Colon (tissue), 2 donors: ENCODE data around the gene AGAP1.

Source experiments
- FAIRE-seq: peaks from 2 replicates; lab custom pipeline; 2012; peaks lifted over from hg19 to GRCh38; lab: Jason Lieb, UNC
- donor health status: control.
- donor health status: control.

Gene AGAP1

DNA sequence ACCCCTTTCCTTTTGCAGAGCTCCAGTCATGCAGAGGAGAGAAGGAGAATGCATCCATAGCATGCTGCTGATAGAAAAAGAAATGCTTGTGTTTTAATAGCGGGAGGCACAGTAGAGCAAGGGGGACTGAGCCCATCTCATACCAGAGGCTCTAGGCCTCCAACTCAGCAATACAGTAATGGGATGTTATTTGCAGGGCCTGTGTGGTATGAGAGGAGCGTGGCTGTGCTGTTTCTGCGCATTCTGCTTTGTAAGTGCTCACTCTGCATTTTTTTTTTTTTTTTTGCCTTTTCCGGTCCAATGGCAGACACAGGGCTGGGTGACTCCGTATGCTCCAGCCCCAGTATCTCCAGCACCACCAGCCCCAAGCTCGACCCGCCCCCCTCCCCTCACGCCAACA is 474.3 kb downstream of the AGAP1 start:
- FAIRE-seq, result no peak

DNA sequence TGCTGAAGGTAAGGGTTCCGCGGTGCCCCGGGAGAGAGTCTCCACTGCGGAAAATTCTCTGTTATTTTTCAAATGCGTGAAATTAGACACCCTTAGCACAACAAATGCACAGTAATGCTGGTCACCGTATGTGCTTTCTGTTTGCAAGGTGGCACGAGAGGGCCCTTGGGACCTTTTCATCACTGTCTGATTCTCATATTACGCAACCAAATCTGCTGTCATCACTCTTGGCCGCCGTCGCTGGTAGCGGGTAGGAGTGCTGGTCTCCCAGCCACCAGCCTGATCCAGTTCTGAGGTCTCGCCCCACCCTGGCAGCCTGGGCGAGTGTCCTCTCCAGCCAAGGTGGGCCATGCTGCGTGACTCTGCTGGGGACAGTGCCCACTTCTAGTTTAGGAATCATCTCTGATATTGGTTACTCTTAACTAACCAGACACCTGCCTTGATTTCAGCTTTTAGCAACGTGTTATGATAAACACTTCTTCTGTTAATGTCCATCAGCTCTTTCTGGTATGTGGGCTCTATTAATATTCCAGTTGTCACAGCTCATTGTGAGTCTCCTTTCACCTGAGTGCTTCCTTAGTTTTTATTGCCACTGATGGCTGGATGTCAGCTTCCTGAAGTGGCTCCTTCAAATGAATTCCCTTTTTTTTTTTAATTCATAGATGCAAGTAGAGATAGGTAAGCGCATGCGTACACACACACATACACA is 474.9 kb downstream of the AGAP1 start:
- FAIRE-seq, result no peak

DNA sequence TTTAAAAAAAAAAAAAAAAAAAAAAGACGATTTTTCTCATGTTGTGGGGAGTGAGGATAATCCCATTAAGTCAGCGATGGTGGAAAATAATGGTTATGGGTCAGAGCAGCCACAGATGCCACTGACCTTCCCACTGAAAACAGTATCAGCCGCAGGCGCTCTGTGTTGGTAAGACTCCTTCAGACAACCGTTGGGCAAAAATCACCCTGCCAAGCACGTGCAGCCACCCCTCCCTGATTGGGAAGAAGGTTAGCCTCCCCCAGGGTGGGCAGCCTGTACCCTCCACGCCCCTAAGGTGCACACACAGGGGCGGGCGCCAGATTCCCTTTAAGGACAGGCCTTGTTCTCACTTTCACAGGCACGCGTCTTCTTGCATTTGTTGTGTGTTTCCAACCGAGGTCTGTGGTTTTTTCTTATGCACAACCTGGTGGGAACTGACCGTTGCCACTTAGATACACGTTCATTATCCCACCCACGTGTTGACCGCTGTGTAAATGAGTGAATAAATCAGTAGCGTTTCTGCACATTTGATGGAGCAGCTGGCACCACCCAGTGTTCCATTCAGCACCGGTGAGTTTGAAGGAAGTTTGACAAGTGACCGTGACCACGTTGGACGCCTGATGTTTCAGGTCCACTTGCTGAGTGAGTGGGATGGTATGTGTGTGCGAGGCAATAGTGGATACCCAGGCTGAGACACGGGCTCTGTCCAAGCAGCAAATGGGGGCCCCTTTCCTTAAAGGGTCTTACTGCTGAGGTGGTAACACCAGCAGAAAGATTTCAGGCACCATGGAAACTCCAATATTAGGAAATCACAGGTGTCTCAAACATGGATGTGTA is 476.6 kb downstream of the AGAP1 start:
- FAIRE-seq, result no peak

DNA sequence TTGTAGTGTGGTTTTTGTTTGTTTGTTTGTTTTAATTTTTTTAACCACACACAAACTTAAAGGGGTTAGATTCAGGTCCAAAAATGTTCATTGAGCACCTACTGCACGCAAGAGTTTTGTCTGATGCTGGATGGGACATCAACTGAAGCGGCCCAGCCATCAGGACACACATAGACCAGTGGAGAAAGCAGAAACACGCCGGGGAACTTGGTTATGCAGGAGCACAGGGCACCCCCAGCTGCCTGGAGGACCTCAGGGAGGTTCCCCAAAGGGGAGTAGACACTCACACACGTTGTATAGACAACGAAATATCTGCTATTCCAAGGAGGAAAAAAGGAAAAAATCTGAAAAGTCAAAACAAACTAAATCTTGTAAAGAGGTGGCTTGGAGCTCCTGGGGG is 482.7 kb downstream of the AGAP1 start:
- no peak for FAIRE-seq

DNA sequence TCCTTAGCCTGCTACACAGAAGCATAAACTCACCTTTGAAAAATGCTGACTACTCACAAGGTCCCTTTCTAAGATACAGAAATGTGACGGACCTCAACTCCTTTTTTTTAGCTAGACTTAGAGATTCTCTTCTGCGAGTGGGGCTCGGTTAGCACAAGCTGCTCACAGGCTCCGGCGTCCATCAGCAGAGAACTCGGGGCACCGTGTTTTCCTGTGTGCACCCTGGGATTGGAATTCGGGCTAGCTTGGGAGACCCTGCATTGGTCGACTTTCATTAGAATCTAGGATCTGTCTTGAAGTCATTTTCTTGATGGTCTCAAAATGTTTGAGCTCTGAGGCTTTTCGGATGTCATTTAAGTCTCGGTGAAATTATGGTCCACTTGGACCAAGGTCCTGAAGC is 483.1 kb downstream of the AGAP1 start:
- FAIRE-seq, result no peak

DNA sequence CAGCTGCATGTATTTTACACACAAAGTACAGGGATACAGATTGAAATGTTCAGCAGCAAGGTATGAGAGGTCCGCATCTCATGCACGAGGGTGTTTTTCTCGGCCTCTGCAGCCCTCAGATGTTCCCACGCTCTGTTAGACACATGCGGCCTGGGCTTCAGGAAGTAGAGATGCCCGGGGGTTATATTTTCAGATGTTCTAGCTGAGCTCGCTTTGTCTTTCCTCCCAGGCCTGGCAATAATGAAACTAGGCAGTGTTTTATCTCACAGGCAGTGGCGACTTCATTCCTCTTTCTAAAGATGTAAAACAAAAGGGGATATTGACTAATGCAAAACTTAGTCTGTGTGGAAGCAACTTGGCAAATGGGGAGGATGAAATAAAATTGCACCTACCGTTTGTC is 483.6 kb downstream of the AGAP1 start:
- FAIRE-seq, result no peak

DNA sequence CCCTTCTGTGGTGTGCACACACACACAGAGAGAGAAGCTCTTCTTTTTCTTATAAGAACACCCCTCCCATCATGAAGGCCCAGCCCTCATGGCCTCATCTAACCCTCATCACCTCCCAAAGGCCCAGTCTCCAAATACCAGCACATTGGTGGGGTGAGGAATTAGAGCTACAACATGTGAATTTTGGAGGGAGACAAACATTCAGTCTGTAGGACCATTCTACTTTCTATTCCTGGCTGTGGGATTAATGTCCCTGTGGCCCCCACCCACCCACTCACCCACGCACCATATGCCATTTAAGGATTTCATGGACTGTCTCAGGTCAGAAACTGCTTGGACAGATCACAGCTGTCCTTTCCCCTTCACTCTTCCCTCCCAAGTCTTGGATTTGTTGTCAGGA is 484.2 kb downstream of the AGAP1 start:
- no peak for FAIRE-seq

DNA sequence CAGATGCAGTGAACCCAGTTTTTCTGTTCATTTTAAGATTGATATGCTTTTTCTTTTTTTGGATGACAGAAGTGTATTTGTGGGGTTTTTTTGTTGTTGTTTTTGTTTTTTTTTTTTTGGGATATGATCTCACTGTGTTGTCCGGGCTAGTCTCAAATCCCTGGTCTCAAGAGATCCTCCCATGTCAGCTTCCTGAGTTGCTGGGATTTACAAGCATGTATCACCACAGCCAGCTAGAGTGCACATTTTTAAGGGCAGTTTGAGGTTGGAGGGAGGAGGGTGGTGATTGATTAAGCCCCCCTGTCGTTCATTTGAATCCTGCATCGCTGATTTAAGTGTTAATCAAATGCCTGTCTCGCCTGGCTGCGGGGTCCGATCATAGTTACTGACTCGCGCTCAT is 485.2 kb downstream of the AGAP1 start:
- no peak for FAIRE-seq

DNA sequence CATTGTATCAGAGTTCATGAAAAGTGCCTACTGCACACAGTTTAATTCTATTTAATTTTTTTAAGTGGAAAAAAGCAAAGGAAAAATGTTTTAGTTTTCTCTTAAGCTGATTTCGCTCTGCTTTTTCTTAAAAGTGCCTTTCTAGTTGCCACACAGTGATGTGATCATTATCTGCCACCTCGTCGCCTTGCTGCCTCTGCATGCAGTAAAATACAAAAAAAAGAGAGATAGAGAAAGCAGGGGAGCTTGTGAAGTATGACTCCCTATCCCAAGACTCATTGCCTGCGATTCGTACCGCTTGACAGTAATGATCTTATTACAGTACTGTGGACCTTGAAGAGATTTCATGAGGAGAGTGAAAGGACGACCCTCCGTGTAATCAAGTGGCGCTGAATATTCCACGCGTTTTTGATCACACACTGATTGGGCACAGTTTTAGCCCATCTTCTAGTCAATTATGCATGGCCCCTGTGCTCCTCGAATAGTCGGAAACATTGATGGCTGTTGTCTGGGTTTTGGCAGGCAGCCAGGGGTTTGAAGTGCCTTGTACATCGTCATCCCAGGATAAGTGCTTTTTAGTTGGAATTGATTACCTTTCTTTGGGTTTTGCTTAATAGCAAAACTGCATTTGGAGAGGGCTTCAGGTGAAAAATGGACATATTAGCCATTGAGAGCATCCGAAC is 486.1 kb downstream of the AGAP1 start:
- no peak for FAIRE-seq

DNA sequence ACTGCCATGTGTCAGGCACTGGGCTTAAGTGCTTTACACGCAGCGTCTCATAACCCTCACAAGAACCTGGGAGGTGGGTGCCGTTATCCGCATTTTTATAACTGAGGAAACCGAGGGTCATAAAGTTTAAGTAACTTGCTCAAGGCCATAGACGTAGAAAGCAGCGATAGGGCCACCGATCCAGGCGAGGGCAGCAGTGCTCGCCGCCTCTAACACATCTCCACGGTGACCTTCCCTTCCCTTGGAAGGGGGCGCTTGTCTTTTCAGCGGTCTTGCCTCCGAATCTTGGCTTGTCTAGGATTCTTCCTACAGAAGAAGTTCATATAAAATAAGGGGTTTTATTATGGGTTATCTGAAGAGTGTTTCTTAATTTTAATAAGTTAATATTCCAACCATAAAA is 487.8 kb downstream of the AGAP1 start:
- no peak for FAIRE-seq

DNA sequence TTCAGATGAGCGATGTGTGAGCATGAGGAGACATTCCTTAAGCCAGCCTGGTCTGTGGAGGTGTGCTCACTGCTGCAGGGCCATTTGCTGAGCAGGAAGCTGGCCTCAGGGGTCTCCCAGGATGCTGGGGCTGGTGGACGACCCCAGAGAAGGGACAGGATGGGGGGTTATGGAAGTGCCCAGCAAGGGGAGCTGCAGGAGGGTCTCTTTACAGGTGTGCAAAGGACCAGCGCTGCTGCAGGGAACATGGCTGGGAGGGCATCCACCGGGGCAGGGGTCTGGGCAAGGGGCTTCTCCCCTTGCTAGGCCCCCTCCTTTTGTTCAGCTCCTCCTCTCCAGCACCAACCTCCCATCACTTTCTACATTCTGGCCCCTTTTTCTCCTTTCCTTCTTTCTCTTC is 489.2 kb downstream of the AGAP1 start:
- no peak for FAIRE-seq

DNA sequence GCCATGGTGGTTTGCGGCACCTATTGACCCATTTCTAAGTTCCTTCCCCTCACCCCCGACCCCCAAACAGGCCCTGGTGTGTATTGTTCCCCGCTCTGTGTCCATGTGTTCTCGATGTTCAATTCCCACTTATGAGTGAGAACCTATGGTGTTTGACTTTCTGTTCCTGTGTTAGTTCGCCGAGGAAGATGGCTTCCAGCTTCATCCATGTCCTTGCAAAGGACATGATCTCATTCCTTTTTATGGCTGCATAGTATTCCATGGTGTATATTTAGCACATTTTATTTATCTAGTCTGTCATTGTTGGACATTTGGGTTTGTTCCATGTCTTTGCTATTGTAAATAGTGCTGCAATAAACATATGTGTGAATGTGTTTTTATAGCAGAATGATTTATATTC is 490.7 kb downstream of the AGAP1 start:
- no peak for FAIRE-seq

DNA sequence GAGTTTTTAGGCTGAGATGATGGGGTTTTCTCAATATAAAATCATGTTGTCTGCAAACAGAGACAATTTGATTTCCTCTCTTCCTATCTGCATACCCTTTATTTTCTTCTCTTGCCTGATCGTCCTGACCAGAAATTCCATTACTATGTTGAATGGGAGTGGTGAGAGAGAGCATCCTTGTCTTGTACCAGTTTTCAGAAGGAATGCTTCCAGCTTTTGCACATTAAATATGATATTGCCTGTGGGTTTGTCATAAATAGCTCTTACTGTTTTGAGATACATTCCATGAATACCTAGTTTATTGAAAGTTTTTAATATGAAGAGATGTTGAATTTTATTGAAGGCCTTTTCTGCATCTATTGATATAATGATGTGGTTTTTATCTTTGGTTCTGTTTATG is 492.5 kb downstream of the AGAP1 start:
- no peak for FAIRE-seq

DNA sequence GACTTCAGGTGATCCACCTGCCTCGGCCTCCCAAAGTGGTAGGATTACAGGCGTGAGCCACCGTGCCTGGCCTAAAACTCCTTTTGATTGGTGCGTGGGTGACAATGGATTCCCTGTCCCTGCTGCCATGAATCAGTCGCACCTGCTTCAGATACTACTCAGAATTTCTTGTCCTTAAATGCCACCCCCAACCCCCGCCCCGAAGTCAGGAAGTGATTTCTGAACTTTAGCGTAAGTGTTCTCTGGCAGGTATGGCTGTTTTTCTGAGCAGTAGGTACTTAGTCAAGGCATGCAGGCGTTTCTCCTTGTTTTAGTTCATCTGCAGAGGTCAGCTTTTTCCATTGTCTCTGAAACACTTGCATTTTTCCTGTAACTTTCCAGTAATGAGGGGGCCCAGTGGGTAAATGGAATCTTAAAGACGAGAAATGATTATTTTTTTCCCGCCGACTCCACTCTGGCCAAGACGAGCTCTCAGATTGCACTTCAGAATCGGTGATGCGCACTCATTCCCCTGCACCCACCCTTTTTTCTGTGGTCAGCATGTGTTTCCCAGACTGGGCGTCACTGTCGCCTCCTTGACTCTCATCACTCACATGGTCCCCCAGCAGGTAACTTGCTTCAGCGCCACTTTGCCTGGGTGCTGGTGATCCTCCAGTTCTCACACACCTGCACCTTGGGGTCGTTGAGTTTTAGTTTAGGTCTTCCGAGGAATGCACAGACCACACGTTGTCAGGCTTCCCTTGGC is 494.6 kb downstream of the AGAP1 start:
- FAIRE-seq, result no peak

DNA sequence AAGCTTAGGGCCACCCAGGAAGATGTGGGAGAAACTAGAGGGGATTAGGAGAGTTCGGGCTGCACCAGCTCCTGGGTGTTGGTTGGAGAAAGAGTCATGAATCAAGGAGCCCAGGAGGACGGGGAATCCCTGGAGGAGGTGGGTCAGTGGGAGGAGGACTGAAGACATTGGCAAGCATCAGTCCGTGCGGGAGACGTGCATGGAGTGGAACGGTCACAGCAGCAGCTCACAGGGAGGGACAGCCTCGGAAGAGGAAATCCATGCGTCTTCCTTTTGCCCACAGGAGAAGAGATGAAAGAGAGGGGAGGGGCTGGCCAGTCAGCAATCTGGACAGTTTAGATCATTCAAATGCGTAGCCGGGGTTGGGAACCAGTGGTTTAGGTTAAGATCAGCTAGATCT is 495.7 kb downstream of the AGAP1 start:
- FAIRE-seq, result no peak

DNA sequence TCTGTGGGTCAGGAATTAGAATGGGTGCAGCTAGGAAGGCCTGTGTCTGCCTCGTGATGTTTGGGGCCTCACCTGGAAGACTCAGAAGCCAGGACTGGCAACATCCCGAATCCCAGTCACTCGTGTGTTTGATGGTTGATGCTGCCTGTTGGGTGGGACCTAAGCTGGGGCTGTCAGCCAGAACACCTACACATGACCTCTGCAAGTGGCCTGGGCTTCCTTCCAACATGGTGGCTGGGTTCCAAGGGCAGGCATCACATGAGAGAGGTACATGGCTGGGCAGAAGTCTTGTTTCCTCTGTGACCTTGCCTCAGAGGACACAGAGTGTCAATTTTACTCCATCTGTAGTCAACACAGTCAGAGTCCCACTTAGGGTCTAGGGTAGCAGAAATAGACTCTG is 496.5 kb downstream of the AGAP1 start:
- FAIRE-seq, result no peak

DNA sequence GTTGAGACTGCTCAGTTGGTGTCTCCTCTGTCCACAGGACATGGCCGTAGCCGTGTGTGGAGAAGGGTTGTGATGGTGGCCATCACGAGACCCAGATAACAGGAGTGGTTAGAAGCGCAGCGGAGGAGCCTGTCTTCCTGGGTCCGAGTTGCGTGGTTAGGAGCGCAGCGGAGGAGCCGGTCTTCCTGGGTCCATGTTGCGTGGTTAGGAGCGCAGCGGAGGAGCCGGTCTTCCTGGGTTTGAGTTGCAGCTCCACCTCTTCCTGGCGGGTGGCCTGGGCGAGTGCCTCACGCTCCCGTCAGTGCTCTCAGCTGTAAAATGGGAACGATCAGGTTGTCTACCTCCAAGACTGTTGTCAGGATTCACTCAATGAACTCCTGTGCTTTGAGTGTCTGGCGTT is 498.2 kb downstream of the AGAP1 start:
- FAIRE-seq, result no peak

DNA sequence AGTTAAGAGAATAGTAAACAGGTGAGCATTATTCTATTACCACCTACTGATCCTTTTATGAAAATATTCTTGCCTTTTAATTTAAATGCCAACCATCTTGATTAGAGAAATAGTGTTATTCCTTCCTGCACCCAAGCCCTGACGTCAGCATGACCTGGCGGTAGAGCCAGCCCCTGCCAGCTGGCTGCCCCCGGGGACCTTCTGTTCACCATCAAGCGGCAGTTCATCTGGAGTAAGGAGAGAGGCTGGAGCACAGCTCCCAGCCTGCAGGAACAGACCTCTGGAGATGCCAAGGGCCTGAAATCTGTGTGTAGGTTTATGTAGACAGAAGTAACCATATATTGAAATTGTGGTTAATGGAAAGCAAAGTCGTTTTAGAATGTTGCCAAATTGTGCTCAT is 502.6 kb downstream of the AGAP1 start:
- no peak for FAIRE-seq

DNA sequence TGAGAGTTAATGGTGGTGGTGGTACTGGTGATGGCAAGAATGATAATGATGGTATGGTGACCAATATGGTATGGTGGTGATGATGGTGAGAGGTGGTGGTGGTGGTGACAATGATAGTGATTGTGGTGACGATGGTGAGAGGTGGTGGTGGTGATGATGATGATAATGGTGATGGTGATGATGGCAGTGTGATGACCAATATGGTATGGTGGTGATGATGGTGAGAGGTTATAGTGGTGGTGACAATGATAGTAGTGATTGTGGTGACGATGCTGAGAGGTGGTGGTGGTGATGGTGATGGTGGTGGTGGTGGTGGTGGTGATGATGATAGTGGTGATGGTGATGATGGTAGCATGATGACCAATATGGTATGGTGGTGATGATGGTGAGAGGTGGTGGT is 505.2 kb downstream of the AGAP1 start:
- no peak for FAIRE-seq

DNA sequence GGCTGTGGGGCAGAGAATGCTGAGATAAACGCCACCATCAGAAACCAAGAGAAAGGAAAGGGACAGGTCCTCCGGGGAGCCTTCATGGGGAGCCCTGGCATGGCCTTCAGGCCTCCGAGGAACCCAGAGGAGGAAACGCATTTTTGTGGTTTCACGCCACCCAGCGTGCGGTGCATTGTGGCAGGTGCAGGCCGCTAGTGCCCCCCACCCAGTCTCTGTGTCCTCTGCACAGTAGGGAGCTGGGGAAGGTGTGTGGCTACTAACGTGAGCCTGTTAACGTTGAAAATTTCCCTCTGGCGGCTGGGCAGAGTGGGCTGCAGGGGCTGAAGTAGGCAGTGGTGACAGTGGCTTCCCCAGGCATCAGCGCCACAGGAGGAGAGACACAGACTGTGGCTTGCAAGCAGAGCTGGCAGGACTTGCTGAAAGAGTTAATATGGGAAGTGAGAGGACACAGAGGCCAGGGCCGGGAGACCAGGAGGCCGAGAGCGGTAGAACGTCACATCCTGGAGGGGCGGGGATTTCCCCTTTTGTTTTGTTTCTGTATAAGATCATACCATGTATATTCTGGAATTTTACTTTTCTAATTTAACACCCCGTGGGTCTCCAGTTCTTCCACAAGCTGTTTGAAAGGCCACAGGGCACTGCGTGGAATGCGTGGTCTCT is 507.5 kb downstream of the AGAP1 start:
- no peak for FAIRE-seq

DNA sequence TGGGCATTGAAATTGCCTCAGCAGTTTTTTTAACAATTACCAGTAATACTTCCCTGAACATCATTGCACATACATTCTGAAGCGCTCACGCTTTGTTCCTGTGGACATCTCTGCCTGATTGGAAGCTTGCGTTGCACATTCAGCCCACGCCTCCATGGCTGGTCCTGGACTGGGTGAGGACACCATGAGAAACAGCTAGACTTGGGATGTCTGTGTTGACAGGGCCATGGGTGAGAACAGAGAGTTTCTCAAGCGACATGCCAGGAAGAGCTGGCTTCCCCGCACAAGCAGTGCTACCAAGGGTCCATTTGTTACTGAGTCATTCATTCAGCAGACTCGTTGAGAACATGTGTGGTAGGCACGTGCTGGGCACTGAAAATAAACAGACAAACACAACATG is 508.0 kb downstream of the AGAP1 start:
- no peak for FAIRE-seq

DNA sequence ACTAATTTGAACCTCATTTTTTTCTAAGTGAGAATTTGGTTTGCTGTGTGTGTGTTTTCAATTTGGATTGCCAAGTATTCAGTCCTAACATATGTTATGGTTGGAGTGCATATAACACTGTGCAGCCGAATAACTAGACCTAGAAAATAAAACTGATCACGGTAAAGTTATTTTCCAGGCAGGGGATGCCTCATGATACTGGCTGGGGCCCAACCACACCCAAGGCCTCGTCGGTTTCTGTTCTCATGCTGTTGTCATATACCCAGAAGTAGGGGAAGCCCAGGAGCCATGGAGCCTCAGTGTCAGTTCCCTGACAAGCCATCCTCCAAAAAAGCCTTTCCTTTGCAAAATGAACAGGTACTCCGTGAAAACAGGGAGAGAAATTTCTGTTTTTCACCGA is 514.2 kb downstream of the AGAP1 start:
- FAIRE-seq, result no peak
